ENCODE measurements around the gene RAB10. TPM values are rescaled to one million over a fixed set of nuclear protein-coding genes. Genes with fewer than 3 reads are reported as not detected.
A peak's percentile ranks its signal among the peaks of the same experiment; 100 is the strongest.
"Not testable (repeated sequence)": the region's sequence is repeated elsewhere in the genome, so short reads cannot be mapped to it uniquely, and the experiment has no call there.

RAB10 gene
- total RNA-seq, 6 donors from 2014 or later = 81.7 to 139 (median 106) TPM

DNA sequence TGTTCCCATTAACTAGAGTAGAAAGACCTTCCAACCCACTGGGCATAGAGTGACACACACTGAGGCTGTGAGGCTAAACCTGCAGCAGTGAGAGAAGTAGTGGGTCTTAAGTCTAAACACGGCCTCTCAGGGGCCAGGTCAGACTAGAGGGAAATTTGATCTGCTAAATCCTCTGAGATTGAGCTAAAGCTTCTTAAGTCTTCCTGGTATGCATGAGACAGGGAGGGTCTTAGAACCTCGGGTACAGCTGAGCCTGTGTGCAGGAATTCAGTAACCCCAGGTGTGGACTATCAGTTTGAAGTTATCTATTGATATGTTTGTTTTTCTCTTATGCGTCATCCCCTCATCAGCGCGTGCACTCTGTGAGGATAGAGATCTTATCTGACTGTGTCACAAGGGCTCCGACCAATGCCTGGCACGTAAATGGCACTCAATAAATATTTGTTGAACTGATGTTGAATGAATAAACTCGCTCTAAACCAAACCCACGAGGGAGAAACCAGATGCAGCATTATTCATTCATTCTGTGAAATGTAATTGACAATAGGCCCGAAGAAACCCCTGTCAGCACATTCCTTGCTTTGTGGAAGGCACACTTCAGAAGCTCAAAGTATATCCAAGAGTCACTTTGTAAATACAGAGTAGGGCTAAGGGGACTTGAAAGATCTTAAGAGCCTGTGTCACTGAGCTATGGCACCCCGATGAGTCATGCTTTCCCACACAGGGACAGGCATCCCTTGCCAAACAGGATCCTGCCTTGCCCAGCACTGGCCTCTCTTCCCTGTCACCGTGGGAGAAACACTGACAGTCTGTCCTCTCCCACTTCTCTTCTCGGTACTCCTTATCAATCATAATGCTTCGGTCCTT is 21.7 kb upstream of the RAB10 start:
- Histone ChIP-seq H3K36me3 (no peaks in the 10 kb centered on the region), H3K27me3 (no peaks in the 10 kb centered on the region), H3K9me3 (no peaks in the 10 kb centered on the region), H3K27ac (peak overlapping the region in 3 of 4 donors; percentile 26 to 49 (median 32)), H3K4me1 (peaks cover 15 to 34% (median 28%) of the 10 kb centered on the region in 4 donors), H3K4me3 (no peak overlapping the region)
- DNase-seq (peak in 1 of 2 donors; percentile 92), ATAC-seq (ENCODE audit: low FRiP score in 2 of 2) (peak; percentile 75 to 92)
- 38 to 41% methylated on average over 14 of the region's 14 CpGs for WGBS, 2 donors
- peak; percentile 75 to 78 for TF ChIP-seq POLR2AphosphoS5 (IDR thresholded peaks at IDR 0.05)
- TF ChIP-seq POLR2A (IDR thresholded peaks at IDR 0.05) = peak in 1 of 4 donors; percentile 11
- peak in 3 of 4 donors; percentile 6 to 85 (median 59) for TF ChIP-seq EP300 (IDR thresholded peaks at IDR 0.05)
- TF ChIP-seq, protein P1, sequence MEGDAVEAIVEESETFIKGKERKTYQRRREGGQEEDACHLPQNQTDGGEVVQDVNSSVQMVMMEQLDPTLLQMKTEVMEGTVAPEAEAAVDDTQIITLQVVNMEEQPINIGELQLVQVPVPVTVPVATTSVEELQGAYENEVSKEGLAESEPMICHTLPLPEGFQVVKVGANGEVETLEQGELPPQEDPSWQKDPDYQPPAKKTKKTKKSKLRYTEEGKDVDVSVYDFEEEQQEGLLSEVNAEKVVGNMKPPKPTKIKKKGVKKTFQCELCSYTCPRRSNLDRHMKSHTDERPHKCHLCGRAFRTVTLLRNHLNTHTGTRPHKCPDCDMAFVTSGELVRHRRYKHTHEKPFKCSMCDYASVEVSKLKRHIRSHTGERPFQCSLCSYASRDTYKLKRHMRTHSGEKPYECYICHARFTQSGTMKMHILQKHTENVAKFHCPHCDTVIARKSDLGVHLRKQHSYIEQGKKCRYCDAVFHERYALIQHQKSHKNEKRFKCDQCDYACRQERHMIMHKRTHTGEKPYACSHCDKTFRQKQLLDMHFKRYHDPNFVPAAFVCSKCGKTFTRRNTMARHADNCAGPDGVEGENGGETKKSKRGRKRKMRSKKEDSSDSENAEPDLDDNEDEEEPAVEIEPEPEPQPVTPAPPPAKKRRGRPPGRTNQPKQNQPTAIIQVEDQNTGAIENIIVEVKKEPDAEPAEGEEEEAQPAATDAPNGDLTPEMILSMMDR (IDR thresholded peaks at IDR 0.05) = no peak

GRCh38 chr2:26013668-26014067 is 20.2 kb upstream of the RAB10 start:
- 92 to 100% methylated on average over 1 of the region's 1 CpG for WGBS, 2 donors
- TF ChIP-seq, protein P1 (IDR thresholded peaks at IDR 0.05) = no peak
- TF ChIP-seq POLR2A (IDR thresholded peaks at IDR 0.05) = no peak
- no peak for TF ChIP-seq POLR2AphosphoS5 (IDR thresholded peaks at IDR 0.05)
- no peak for TF ChIP-seq EP300 (IDR thresholded peaks at IDR 0.05)
- Histone ChIP-seq H3K4me3 (no peak overlapping the region), H3K27me3 (no peaks in the 10 kb centered on the region), H3K9me3 (no peaks in the 10 kb centered on the region), H3K27ac (no peak overlapping the region), H3K36me3 (no peaks in the 10 kb centered on the region), H3K4me1 (peaks cover 23 to 40% (median 36%) of the 10 kb centered on the region in 4 donors)
- no peak for DNase-seq
- no peak for ATAC-seq (ENCODE audit: low FRiP score in 2 of 2)

DNA sequence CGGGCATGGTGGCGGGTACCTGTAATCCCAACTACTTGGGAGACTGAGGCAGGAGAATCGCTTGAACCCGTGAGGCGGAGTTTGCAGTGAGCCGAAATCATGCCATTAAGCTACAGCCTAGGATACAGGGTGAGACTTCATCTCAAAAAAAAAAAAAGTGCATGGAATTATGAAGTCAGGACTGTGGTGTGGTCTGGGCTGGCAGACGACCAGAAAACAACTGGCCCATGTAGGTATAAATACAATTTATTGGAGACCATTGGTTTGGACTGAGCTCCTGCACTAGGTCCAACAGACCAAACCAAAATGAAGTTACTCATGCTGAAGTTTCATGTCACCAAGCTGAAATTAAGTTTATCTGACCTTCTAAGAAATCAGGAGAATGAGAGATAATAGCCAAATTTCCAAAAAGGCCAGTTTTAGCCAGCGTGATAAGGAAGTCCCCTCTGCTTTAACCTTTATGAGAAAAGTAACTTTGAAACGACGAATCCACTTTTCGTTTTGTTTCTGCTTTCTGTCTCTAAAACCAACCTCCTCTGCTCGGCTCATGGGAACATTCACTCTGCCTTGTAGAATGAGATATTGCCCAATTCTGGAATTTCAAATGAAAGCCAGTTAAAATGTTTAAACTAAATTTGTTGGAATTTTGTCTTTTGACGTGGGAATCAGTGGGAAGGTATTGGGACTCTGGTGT is 17.7 kb upstream of the RAB10 start:
- Histone ChIP-seq H3K27me3 (no peaks in the 10 kb centered on the region), H3K9me3 (no peaks in the 10 kb centered on the region), H3K27ac (peak overlapping the region in 3 of 4 donors; percentile 37 to 61 (median 57)), H3K4me3 (no peak overlapping the region), H3K4me1 (peaks cover 23 to 39% (median 33%) of the 10 kb centered on the region in 4 donors), H3K36me3 (no peaks in the 10 kb centered on the region)
- 88% methylated on average over 13 of the region's 13 CpGs for WGBS, 2 donors
- DNase-seq (no peak), ATAC-seq (ENCODE audit: low FRiP score in 2 of 2) (no peak)
- TF ChIP-seq EP300 (IDR thresholded peaks at IDR 0.05) = no peak
- no peak for TF ChIP-seq POLR2A (IDR thresholded peaks at IDR 0.05)
- TF ChIP-seq, protein P1 (IDR thresholded peaks at IDR 0.05) = no peak
- TF ChIP-seq POLR2AphosphoS5 (IDR thresholded peaks at IDR 0.05) = no peak

DNA sequence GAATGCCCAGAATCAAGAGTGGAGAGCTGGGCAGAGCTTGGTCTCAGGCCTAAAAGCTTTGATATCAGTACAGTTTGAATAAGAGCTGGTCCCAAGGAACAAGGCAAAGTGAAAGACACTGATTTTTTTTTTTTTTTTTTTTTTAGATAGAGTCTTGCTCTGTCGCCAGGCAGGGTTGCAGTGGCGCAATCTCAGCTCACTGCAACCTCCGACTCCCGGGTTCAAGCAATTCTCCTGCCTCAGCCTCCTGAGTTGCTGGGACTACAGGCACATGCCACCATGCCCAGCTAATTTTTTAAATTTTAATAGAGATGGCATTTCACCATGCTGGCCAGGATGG is 17.2 kb upstream of the RAB10 start:
- H3K36me3 ChIP-seq; H3K9me3 ChIP-seq; H3K27me3 ChIP-seq; ATAC-seq (ENCODE audit: low FRiP score in 2 of 2); H3K4me3 ChIP-seq; DNase-seq: not testable (repeated sequence)
- H3K4me1 ChIP-seq = peaks cover 21 to 34% (median 29%) of the 10 kb centered on the region in 4 donors
- WGBS, 2 donors = 74 to 83% methylated on average over 4 of the region's 4 CpGs
- H3K27ac ChIP-seq = peak overlapping the region in 2 of 4 donors; percentile 37 to 61

DNA sequence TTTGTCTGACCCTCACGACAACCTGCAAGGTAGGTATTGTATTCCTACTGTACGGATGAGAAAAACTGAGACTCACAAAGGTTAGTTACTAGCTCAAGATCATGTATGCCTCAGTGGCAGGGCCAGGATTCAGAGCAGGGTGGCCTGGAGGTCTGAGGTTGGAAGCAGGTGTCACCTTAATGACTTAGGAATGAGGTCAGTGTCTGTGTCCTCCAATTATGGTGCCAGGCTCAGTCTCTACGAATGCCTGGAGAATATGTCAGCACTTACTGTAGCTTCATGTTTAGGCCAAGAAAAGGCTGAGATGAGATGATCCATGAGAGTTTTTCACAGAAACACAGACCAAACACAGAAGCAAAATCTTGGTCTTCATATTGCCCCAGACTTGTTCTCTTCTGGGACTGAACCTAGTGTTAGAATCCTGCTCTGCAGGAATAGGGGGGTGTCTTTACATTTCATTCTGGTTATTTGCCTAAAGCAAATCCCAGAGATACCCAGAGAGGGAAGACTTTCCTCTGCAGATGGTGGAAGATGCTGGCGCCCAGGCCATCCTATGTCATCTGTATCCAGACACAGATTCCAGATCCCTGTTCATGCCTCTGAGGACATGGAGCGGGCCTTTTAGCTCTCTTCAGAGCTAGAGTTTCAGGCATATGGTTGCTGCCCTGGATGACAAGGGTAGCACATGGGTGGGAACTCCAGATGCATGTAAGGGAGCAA is 16.3 kb upstream of the RAB10 start:
- no peak overlapping the region for H3K4me3 ChIP-seq
- H3K4me1 ChIP-seq = peaks cover 13 to 25% (median 19%) of the 10 kb centered on the region in 4 donors
- DNase-seq (no peak), ATAC-seq (ENCODE audit: low FRiP score in 2 of 2) (no peak)
- H3K27ac ChIP-seq = peak overlapping the region; percentile 2 to 70 (median 48)
- 95 to 98% methylated on average over 5 of the region's 5 CpGs for WGBS, 2 donors
- H3K36me3 ChIP-seq = no peaks in the 10 kb centered on the region
- no peaks in the 10 kb centered on the region for H3K27me3 ChIP-seq
- TF ChIP-seq POLR2AphosphoS5 (IDR thresholded peaks at IDR 0.05) (no peak), POLR2A (IDR thresholded peaks at IDR 0.05) (no peak), EP300 (IDR thresholded peaks at IDR 0.05) (no peak)
- TF ChIP-seq, protein P1 (IDR thresholded peaks at IDR 0.05) = no peak
- no peaks in the 10 kb centered on the region for H3K9me3 ChIP-seq

Data from upper lobe of left lung (tissue), 6 donors.